Measurements from ENCODE around the gene STARD10. TPM values are rescaled to one million over a fixed set of nuclear protein-coding genes. Genes with fewer than 3 reads are reported as not detected.

STARD10 gene
- total and polyA plus RNA-seq, 2 donors (not counting 3 experiments of a cell fraction or from before 2014, with no cell fraction given), result 16.1 to 22.5 TPM

DNA sequence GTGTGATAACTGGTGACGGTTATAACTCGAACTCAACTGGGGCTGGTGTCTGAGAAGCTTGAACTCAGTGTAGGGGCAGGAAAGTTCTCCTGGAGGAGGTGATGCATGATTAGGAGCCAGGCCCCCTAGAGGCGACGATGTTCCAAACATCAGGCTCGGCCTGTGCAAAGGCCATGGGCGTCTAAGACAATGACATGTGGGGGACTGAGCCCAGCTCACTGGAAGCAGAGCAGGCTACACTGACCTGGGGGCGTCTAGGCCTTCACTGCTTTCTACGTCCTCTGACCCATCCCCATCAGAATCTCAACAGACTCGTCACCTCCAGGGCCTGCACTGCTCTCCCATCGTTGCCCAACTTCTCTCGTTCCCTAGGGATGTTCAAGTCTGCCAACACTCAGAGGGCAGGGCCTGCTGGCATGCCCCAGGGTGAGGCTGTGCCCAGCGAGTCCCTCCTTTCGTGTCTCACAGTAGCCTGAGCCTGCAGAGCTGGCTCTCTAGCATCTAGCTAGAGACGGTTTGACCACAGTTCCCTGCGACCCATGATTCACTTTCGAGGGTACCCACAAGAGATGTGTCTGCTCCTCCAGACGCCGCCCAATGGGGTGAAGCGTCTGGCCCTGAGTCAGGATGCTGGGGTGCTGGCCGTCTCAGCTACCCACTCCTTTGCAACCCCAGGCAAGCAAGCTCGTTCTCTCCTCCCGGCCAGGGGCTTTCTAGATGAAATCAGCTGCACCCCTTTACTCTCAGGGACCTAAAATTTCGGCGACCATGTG is 19.3 kb upstream of the STARD10 start:
- Histone ChIP-seq H3K4me1 (ENCODE audit: control insufficient read depth, extremely low read depth, insufficient read depth, low read length) (peaks cover 31% of the 10 kb centered on the region), H3K27ac (ENCODE audit: insufficient read depth, low read depth, low read length) (peak overlapping the region; percentile 67), H3K27me3 (ENCODE audit: control insufficient read depth in 2 of 2, insufficient read depth in 2 of 2, low read length in 2 of 2) (no peaks in the 10 kb centered on the region), H3K9me3 (replicated peaks; ENCODE audit: control insufficient read depth, insufficient read depth, low read length) (no peaks in the 10 kb centered on the region), H3K36me3 (ENCODE audit: control insufficient read depth in 2 of 2, extremely low read depth in 1 of 2, insufficient read depth in 2 of 2, low read length in 2 of 2) (peaks cover 1 to 8% of the 10 kb centered on the region in 2 experiments), H3K9me1 (replicated peaks; ENCODE audit: control insufficient read depth, extremely low read depth, insufficient read depth, low read length) (no peaks in the 10 kb centered on the region), H4K20me1 (replicated peaks; ENCODE audit: control insufficient read depth, extremely low read depth, insufficient read depth, low read length) (no peaks in the 10 kb centered on the region), H3K9ac (replicated peaks; ENCODE audit: extremely low read depth, insufficient read depth, low read length) (peak overlapping the region; percentile 96), H3K79me2 (ENCODE audit: control insufficient read depth, insufficient read depth, low read length) (peaks cover 28% of the 10 kb centered on the region), H3K4me3 (replicated peaks in 1 of 3; ENCODE audit: insufficient read depth in 1 of 3, low read depth in 1 of 3, low read length in 3 of 3) (peak overlapping the region; percentile 17 to 88 (median 56)), H2AFZ (ENCODE audit: low read depth, low read length) (peak overlapping the region; percentile 36), H3K4me2 (ENCODE audit: insufficient read depth, low read length) (peak overlapping the region; percentile 81)
- TF ChIP-seq EZH2 (IDR thresholded peaks at IDR 0.05; ENCODE audit: borderline replicate concordance, low read depth, low read length, severe bottlenecking), result no peak
- TF ChIP-seq JUN (IDR thresholded peaks at IDR 0.05; ENCODE audit: borderline replicate concordance, insufficient read depth, insufficient read length, low read depth), result no peak
- TF ChIP-seq POLR2AphosphoS5 (IDR thresholded peaks at IDR 0.05; ENCODE audit: insufficient read depth, low read depth, low read length), result peak; percentile 20
- peak; percentile 75 to 80 for TF ChIP-seq CTCF (IDR thresholded peaks at IDR 0.05; ENCODE audit: extremely low read depth in 1 of 2, insufficient read depth in 1 of 2, low read depth in 1 of 2, low read length in 2 of 2)
- TF ChIP-seq FOS (IDR thresholded peaks at IDR 0.05; ENCODE audit: borderline replicate concordance, insufficient read depth, low read length), result no peak
- no peak for TF ChIP-seq MYC (IDR thresholded peaks at IDR 0.05; ENCODE audit: low read depth, low read length)
- TF ChIP-seq POLR2A (IDR thresholded peaks at IDR 0.05; ENCODE audit: low read depth, low read length), result peak; percentile 38
- TF ChIP-seq MAX (IDR thresholded peaks at IDR 0.05; ENCODE audit: insufficient read depth, insufficient read length), result no peak
- no peak for TF ChIP-seq GATA2 (IDR thresholded peaks at IDR 0.05; ENCODE audit: insufficient read depth, insufficient read length, low read depth, low read length)
- FAIRE-seq, result peak; percentile 90
- ChIA-PET POLR2A (interaction anchor here (1.0 kb wide), 1 partner anchor 88 kb away, joined by 4 read pairs; no protein-coding TSS in a partner anchor), CTCF (interaction anchor here (0.6 to 3.3 kb wide), 10 partner anchors 10 to 365 kb away, joined by 3 to 48 read pairs (median 4); partner anchors contain the start of gene STARD10)
- peak; percentile 70 for DNase-seq (ENCODE audit: low read depth, low spot score)
- TSS peak; percentile 14 for BruUV-seq (replicated peaks)
- intact Hi-C loops (cut with micrococcal nuclease) (no loop called here), dilution Hi-C loops (cut with MboI; ENCODE audit: extremely low pct_ligation_motif_present, low sequenced_read_pairs) (no loop called here)
